ENCODE measurements around the gene PIGO.

GRCh38 chr9:35056571-35057270 lies 39.7 kb downstream of the PIGO start:
- TF ChIP-seq CTCF (IDR thresholded peaks at IDR 0.05) (no peak), POLR2A (IDR thresholded peaks at IDR 0.05) (no peak)

Data from esophagus squamous epithelium (tissue), 4 donors.